Stomach (tissue), 9 donors: Measurements from ENCODE around the gene SCTR. TPM values are rescaled to one million over a fixed set of nuclear protein-coding genes. Genes with fewer than 3 reads are reported as not detected.

Experiments used
- DNase-seq, 2 donors: peaks; one replicate each; pipeline versions ENCODE4 v3.0.0 to v3.0.0-alpha.2; 2013 to 2019
- H3K27ac ChIP-seq, 5 donors: fragments of 200-600 bp in 4 of 5; sonication (generic) in 4 of 5; one replicate each; pipeline ENCODE4 v1.5.1; 2013 to 2019; ENCODE audit warnings: mild to moderate bottlenecking in 1 of 5, moderate library complexity in 1 of 5
- H3K27me3 ChIP-seq, 3 donors: fragments of 200-600 bp; sonication (generic); one replicate each; pipeline ENCODE4 v1.5.1; 2017 to 2019; ENCODE audit warnings: mixed run types in 1 of 3
- H3K36me3 ChIP-seq, 4 donors: fragments of 200-600 bp; sonication (generic); 1 replicate in 3 of 4; 2 replicates in 1 of 4; pipeline ENCODE4 v1.5.1; 2016 to 2019
- H3K4me1 ChIP-seq, 4 donors: fragments of 200-600 bp; sonication (generic); one replicate each; pipeline ENCODE4 v1.5.1; 2016 to 2019
- H3K4me3 ChIP-seq, 4 donors: fragments of 200-600 bp; sonication (generic) in 3 of 4; one replicate each; pipeline ENCODE4 v1.5.1; 2016 to 2019; ENCODE audit warnings: mild to moderate bottlenecking in 1 of 4
- H3K9me3 ChIP-seq, 4 donors: fragments of 200-600 bp; sonication (generic); one replicate each; pipeline ENCODE4 v1.5.1; 2016 to 2019
- CTCF ChIP-seq, 7 experiments: fragments of 450-650 bp in 4 of 7; fragments of 200-600 bp in 3 of 7; sonication (generic) in 3 of 7; IDR thresholded peaks; one replicate each; pipeline ENCODE4 v1.5.1; 2016 to 2019; ENCODE audit warnings: antibody characterized with exemption in 7 of 7, control low read depth in 2 of 7, mild to moderate bottlenecking in 1 of 7
- EP300 ChIP-seq: sonication (generic); formaldehyde crosslinking; IDR thresholded peaks from one replicate; pipeline ENCODE4 v1.6.1; 2017; ENCODE audit warnings: antibody characterized with exemption
- POLR2A ChIP-seq, 4 donors: fragments of 450-650 bp; IDR thresholded peaks; one replicate each; pipeline ENCODE4 v1.6.1; 2016; ENCODE audit warnings: antibody characterized with exemption in 4 of 4, control low read depth in 2 of 4, mild to moderate bottlenecking in 1 of 4, moderate library complexity in 1 of 4
- POLR2AphosphoS5 ChIP-seq, 3 donors: sonication (generic); formaldehyde crosslinking; IDR thresholded peaks; one replicate each; pipeline ENCODE4 v1.6.1; 2016; ENCODE audit warnings: antibody characterized with exemption in 3 of 3
- WGBS, 5 donors: extraction: QIAGEN DNeasy Blood & Tissue Kit in 3 of 5; methylation state at CpG; one replicate each; pipeline versions ENCODE4 v1.1.5 to v1.1.7; 2013 to 2018; 5-methylcytosine and 5-hydroxymethylcytosine counted together
- intact Hi-C: fragments of 100-400 bp; cut with DNase I; formaldehyde crosslinking; loops from one replicate; pipeline ENCODE4 v1.15.1; 2023; ENCODE audit warnings: low total_unique reads
- polyA plus RNA-seq, 3 donors: library from polyadenylated mRNA; stranded (reverse); fragments of 200-250 nt; gene quantifications; one replicate each; pipeline ENCODE4 v1.2.3, GENCODE V29; 2013
- total RNA-seq, 5 donors: library from RNA; depleted of rRNA; stranded (reverse); fragments of >200 nt; gene quantifications; one replicate each; pipeline versions ENCODE4 v1.1.0 to v1.2.3, GENCODE V29; 2014 to 2016
- donor health status: healthy with polysubstance abuse.
- donor health status: Bipolar disorder and iron deficiency.
- donor health status: healthy.

Gene SCTR
- total and polyA plus RNA-seq, 8 donors: 0.18 to 8.6 (median 4.1) TPM; not detected in 2

GRCh38 chr2:119428488-119429224 is 95.6 kb downstream of the SCTR start:
- H3K9me3 ChIP-seq: no peaks in the 10 kb centered on the region
- H3K27ac ChIP-seq: peak overlapping the region in 3 of 5 donors; percentile 38 to 88 (median 83)
- no peak for TF ChIP-seq EP300
- TF ChIP-seq POLR2A (IDR thresholded peaks at IDR 0.05): no peak
- TF ChIP-seq CTCF (IDR thresholded peaks at IDR 0.05): no peak
- peaks cover 37 to 77% (median 67%) of the 10 kb centered on the region in 4 donors for H3K4me1 ChIP-seq
- 79 to 94% (median 83%) methylated on average over 7 of the region's 7 CpGs for WGBS, 5 donors
- intact Hi-C loops: no loop called here
- H3K4me3 ChIP-seq: no peak overlapping the region
- H3K27me3 ChIP-seq: peaks cover 0 to 24% (median 0%) of the 10 kb centered on the region in 3 donors
- DNase-seq: no peak
- no peaks in the 10 kb centered on the region for H3K36me3 ChIP-seq

- Histone ChIP-seq H3K27ac (peak overlapping the region in 1 of 5 donors; percentile 83), H3K27me3 (peaks cover 0 to 22% (median 0%) of the 10 kb centered on the region in 3 donors), H3K36me3 (no peaks in the 10 kb centered on the region), H3K4me1 (peaks cover 35 to 75% (median 59%) of the 10 kb centered on the region in 4 donors), H3K9me3 (no peaks in the 10 kb centered on the region), H3K4me3 (no peak overlapping the region)
- 83 to 94% (median 90%) methylated on average over 3 of the region's 3 CpGs for WGBS, 5 donors
- no peak for DNase-seq
- TF ChIP-seq POLR2AphosphoS5 (IDR thresholded peaks at IDR 0.05) (no peak), POLR2A (IDR thresholded peaks at IDR 0.05) (no peak), CTCF (IDR thresholded peaks at IDR 0.05) (no peak), EP300 (no peak)
- intact Hi-C loops: no loop called here
Measured at GRCh38 chr2:119427756-119428155, 96.5 kb downstream of the SCTR start.

DNA sequence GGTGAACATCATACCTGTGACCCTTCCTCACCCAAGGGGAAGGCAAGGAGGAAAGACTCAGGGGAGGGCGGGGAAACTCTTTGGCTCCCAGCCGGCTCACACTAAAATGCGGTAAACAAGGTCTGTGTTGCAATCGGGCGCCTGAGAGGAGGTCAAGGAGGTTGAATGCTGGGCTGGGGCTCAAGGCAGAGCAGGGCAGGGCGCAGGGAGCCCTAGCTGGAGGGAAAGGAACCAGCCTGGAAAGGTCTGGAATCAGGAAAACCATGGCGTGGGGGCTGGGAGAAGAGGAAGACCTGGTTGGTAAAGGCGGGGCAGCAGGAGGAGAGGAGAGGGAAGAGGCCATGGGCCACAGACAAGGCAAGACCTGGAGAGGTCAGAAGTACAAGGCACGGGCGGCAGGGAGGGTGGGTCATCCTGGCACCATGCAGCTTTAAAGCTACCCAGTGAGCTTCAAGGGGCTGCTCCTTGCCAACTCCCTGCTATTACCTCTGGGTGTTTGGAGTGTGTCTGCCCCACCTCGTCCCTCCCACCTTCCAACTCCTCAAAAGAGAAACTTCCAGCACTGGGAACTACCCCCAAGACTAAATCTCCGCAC is 97.4 kb downstream of the SCTR start:
- DNase-seq: peak; percentile 76 to 89
- intact Hi-C loops: no loop called here
- Histone ChIP-seq H3K4me1 (peaks cover 30 to 73% (median 51%) of the 10 kb centered on the region in 4 donors), H3K9me3 (no peaks in the 10 kb centered on the region), H3K36me3 (no peaks in the 10 kb centered on the region), H3K27me3 (peaks cover 0 to 14% (median 0%) of the 10 kb centered on the region in 3 donors), H3K4me3 (no peak overlapping the region), H3K27ac (peak overlapping the region; percentile 18 to 83 (median 70))
- WGBS, 5 donors: 35 to 60% (median 39%) methylated on average over 12 of the region's 12 CpGs
- TF ChIP-seq CTCF (IDR thresholded peaks at IDR 0.05) (no peak), EP300 (no peak), POLR2AphosphoS5 (IDR thresholded peaks at IDR 0.05) (peak in 2 of 3 donors; percentile 44 to 47), POLR2A (IDR thresholded peaks at IDR 0.05) (no peak)

DNA sequence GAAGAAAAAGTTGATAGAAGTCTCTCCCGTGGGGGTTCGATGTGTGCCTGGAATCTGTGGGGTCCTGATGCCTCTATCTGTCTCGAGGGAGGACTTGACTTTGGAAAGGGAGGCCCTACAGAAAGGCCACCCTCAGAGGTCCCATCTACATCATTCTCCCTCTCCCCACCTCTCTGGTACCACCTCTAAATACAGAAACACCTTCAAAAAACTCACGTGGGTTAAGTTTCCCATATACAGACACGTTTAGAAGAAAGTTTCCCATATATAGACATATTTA is 97.9 kb downstream of the SCTR start:
- TF ChIP-seq POLR2A (IDR thresholded peaks at IDR 0.05) (no peak), CTCF (IDR thresholded peaks at IDR 0.05) (no peak), POLR2AphosphoS5 (IDR thresholded peaks at IDR 0.05) (no peak), EP300 (no peak)
- Histone ChIP-seq H3K36me3 (no peaks in the 10 kb centered on the region), H3K27me3 (peaks cover 0 to 9% (median 0%) of the 10 kb centered on the region in 3 donors), H3K4me3 (no peak overlapping the region), H3K9me3 (no peaks in the 10 kb centered on the region), H3K4me1 (peaks cover 30 to 73% (median 45%) of the 10 kb centered on the region in 4 donors), H3K27ac (peak overlapping the region; percentile 18 to 83 (median 67))
- WGBS, 5 donors: 36 to 41% (median 40%) methylated on average over 5 of the region's 5 CpGs
- intact Hi-C loops: no loop called here
- no peak for DNase-seq
